ENCODE measurements around the gene RAB40A. TPM values are rescaled to one million over a fixed set of nuclear protein-coding genes. Genes with fewer than 3 reads are reported as not detected.

Gene RAB40A
- total and polyA plus RNA-seq, 10 donors, result 0.12 to 1.6 (median 0.68) TPM; not detected in 1

- TF ChIP-seq POLR2A (IDR thresholded peaks at IDR 0.05), result no peak
- TF ChIP-seq, protein P1, sequence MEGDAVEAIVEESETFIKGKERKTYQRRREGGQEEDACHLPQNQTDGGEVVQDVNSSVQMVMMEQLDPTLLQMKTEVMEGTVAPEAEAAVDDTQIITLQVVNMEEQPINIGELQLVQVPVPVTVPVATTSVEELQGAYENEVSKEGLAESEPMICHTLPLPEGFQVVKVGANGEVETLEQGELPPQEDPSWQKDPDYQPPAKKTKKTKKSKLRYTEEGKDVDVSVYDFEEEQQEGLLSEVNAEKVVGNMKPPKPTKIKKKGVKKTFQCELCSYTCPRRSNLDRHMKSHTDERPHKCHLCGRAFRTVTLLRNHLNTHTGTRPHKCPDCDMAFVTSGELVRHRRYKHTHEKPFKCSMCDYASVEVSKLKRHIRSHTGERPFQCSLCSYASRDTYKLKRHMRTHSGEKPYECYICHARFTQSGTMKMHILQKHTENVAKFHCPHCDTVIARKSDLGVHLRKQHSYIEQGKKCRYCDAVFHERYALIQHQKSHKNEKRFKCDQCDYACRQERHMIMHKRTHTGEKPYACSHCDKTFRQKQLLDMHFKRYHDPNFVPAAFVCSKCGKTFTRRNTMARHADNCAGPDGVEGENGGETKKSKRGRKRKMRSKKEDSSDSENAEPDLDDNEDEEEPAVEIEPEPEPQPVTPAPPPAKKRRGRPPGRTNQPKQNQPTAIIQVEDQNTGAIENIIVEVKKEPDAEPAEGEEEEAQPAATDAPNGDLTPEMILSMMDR (IDR thresholded peaks at IDR 0.05 in 8 of 11, conservative IDR thresholded peaks at IDR 0.05 in 3 of 11), result no peak
- no peak for TF ChIP-seq POLR2AphosphoS5 (IDR thresholded peaks at IDR 0.05)
- Histone ChIP-seq H3K4me3 (no peak overlapping the region), H3K4me1 (no peaks in the 10 kb centered on the region), H3K27me3 (replicated peaks in 1 of 7) (no peaks in the 10 kb centered on the region), H3K9me3 (no peaks in the 10 kb centered on the region), H3K36me3 (no peaks in the 10 kb centered on the region), H3K27ac (no peak overlapping the region)
- no peak for DNase-seq
- 69 to 91% (median 85%) methylated on average over 6 of the region's 6 CpGs for WGBS, 5 donors
- intact Hi-C loops (cut with DNase I; ENCODE audit: low total_unique reads), result no loop called here
Observed at GRCh38 chrX:103510031-103510430, 9.3 kb downstream of the RAB40A start.

DNA sequence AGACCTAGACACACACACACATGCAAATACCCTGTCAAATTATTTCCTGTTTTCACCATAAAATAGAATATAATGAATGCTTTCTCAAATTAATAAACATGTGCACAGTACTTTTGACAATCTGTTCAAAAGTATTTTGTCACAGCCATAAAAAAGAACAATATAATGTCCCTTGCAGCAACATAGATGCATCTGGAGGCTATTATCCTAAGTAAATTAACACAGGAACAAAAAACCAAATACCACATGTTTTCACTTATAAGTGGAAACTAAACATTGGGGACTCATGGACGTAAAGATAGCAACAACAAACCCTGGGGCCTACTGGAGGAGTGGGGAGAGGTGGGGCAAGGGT is 15.5 kb downstream of the RAB40A start:
- WGBS, 5 donors, result 56 to 88% (median 75%) methylated on average over 1 of the region's 1 CpG
- Histone ChIP-seq H3K36me3 (no peaks in the 10 kb centered on the region), H3K9me3 (no peaks in the 10 kb centered on the region), H3K4me1 (no peaks in the 10 kb centered on the region), H3K27ac (no peak overlapping the region), H3K27me3 (replicated peaks in 1 of 7) (no peaks in the 10 kb centered on the region), H3K4me3 (no peak overlapping the region)
- no peak for DNase-seq
- intact Hi-C loops (cut with DNase I; ENCODE audit: low total_unique reads), result no loop called here
- TF ChIP-seq, protein P1 (IDR thresholded peaks at IDR 0.05 in 8 of 11, conservative IDR thresholded peaks at IDR 0.05 in 3 of 11), result no peak
- no peak for TF ChIP-seq POLR2AphosphoS5 (IDR thresholded peaks at IDR 0.05)
- TF ChIP-seq POLR2A (IDR thresholded peaks at IDR 0.05), result no peak

DNA sequence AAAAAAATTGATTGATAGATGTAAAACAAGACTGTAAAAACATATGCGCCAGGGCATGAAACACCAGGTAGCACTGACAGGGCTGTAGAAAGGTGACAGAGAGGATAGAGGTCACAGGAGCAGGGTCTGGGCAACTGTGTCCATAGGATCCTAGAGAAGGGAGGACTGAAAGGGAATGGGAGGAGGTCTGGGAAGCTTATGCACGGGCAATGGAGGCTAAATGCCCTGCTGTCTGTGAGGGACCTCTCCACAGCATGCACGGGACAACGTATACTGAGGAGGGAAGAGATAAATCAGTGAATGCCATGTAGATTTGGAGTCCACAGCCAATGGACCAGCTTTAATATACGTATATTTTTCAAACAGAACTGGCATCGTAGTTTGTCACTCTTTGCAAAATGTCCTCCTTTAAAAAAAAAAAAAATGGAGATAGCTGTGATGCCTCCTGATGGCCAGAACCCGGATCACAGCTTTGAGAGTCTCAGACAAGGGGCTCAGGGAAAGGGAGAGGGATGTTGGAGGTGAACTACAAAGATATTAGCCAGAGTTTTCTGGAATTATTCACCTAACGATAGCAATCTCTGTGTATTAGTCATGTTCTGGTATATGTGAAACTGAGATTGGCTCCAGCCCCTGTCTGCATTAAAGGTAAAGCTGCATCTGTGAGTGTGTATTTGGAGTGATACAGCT is 16.0 kb downstream of the RAB40A start:
- H3K4me1 ChIP-seq, result no peaks in the 10 kb centered on the region
- 60 to 86% (median 81%) methylated on average over 8 of the region's 8 CpGs for WGBS, 5 donors
- no peak for TF ChIP-seq POLR2AphosphoS5 (IDR thresholded peaks at IDR 0.05)
- no peak for TF ChIP-seq POLR2A (IDR thresholded peaks at IDR 0.05)
- TF ChIP-seq, protein P1 (IDR thresholded peaks at IDR 0.05 in 8 of 11, conservative IDR thresholded peaks at IDR 0.05 in 3 of 11), result no peak
- no peaks in the 10 kb centered on the region for H3K27me3 ChIP-seq (replicated peaks in 1 of 7)
- no peaks in the 10 kb centered on the region for H3K9me3 ChIP-seq
- no peak overlapping the region for H3K27ac ChIP-seq
- no peak overlapping the region for H3K4me3 ChIP-seq
- no peaks in the 10 kb centered on the region for H3K36me3 ChIP-seq
- DNase-seq, result no peak
- intact Hi-C loops (cut with DNase I; ENCODE audit: low total_unique reads), result no loop called here

DNA sequence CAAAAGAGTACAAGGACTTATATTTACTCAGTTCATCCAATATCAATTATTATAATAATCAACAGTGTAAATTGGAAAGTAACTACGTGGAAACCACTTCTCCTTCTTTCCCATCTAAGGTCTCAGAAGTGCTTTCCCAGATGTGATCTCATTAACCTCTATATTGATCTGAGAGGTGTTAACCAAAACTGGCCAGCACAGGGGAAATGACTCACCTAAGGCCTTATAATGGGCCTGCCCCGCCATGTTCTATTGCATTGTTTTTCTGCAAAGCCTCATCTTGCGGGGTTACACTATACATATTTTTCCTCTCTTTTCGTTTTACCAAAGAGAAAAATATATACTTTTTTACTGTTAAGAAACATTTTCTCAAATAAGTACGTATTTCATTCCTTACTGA is 20.5 kb downstream of the RAB40A start:
- 74 to 94% (median 89%) methylated on average over 5 of the region's 5 CpGs for WGBS, 5 donors

More for the DNA sequence above, 20.5 kb downstream of the RAB40A start:
- Histone ChIP-seq H3K27me3 (replicated peaks in 1 of 7) (no peaks in the 10 kb centered on the region), H3K4me1 (no peaks in the 10 kb centered on the region), H3K27ac (no peak overlapping the region), H3K9me3 (no peaks in the 10 kb centered on the region), H3K36me3 (no peaks in the 10 kb centered on the region), H3K4me3 (no peak overlapping the region)
- intact Hi-C loops (cut with DNase I; ENCODE audit: low total_unique reads), result no loop called here
- no peak for DNase-seq
- TF ChIP-seq POLR2A (IDR thresholded peaks at IDR 0.05), result no peak
- no peak for TF ChIP-seq POLR2AphosphoS5 (IDR thresholded peaks at IDR 0.05)
